ENCODE measurements around the gene PLEKHN1. TPM values are rescaled to one million over a fixed set of nuclear protein-coding genes. Genes with fewer than 3 reads are reported as not detected.
A peak's percentile ranks its signal among the peaks of the same experiment; 100 is the strongest.

The PLEKHN1 gene, protein sequence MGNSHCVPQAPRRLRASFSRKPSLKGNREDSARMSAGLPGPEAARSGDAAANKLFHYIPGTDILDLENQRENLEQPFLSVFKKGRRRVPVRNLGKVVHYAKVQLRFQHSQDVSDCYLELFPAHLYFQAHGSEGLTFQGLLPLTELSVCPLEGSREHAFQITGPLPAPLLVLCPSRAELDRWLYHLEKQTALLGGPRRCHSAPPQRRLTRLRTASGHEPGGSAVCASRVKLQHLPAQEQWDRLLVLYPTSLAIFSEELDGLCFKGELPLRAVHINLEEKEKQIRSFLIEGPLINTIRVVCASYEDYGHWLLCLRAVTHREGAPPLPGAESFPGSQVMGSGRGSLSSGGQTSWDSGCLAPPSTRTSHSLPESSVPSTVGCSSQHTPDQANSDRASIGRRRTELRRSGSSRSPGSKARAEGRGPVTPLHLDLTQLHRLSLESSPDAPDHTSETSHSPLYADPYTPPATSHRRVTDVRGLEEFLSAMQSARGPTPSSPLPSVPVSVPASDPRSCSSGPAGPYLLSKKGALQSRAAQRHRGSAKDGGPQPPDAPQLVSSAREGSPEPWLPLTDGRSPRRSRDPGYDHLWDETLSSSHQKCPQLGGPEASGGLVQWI
- total RNA-seq, result 15.2 TPM

DNA sequence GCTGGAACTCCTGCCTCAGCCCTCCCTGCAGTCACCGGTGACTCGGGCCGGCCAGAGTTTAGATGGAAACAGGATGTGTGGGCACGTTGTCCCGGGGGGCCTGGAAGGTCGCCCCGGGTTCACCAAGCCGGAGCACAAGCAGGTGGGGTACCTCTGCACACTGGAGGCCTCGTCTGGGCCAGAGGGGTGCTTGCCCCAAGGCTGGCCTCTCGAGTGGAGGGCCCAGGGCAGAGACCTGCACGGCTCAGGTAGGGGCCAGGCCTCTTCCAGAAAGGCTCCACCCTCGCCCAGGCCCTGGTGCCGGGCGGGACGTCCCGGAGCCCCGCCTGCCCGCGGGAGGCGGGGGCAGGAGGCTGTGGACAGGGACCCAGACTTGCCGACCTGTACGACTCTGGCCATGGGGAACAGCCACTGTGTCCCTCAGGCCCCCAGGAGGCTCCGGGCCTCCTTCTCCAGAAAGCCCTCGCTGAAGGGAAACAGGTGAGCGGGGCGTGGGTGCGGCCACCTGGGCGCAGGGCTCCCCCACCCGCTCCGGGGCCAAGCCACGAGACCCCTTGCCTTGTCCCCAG is at the start of gene PLEKHN1:
Gene PLEKHN1, plus strand, starts transcription at position 348 of the 569 bp plus-strand sequence. Its CDS starts 50 bp downstream, at position 398.
- TF ChIP-seq CTCF (IDR thresholded peaks at IDR 0.05), result no peak
- no peak for TF ChIP-seq POLR2AphosphoS5 (IDR thresholded peaks at IDR 0.05; ENCODE audit: insufficient read depth in 1 of 2, low read depth in 1 of 2)
- no peak for TF ChIP-seq POLR2A (IDR thresholded peaks at IDR 0.05)
- Histone ChIP-seq H3K4me1 (peaks cover 34% of the 10 kb centered on the region), H3K4me3 (peak within 1 kb of the TSS; percentile 63 to 75), H3K27ac (peak within 1 kb of the TSS; percentile 97), H3K9me3 (no peaks in the 10 kb centered on the region), H3K27me3 (no peaks in the 10 kb centered on the region), H3K36me3 (peaks cover 0 to 5% of the 10 kb centered on the region in 2 donors)
- no peak for DNase-seq (ENCODE audit: extremely low spot score in 2 of 2)
- intact Hi-C loops (cut with DNase I), result no loop called here

GRCh38 chr1:917076-917459 is 49.2 kb upstream of the PLEKHN1 start:
- Histone ChIP-seq H3K27me3 (no peaks in the 10 kb centered on the region), H3K4me1 (peaks cover 30% of the 10 kb centered on the region), H3K27ac (no peak overlapping the region), H3K36me3 (no peaks in the 10 kb centered on the region), H3K9me3 (no peaks in the 10 kb centered on the region), H3K4me3 (no peak overlapping the region)
- no peak for TF ChIP-seq POLR2A (IDR thresholded peaks at IDR 0.05)
- no peak for TF ChIP-seq CTCF (IDR thresholded peaks at IDR 0.05)
- no peak for TF ChIP-seq POLR2AphosphoS5 (IDR thresholded peaks at IDR 0.05; ENCODE audit: insufficient read depth in 1 of 2, low read depth in 1 of 2)
- no peak for DNase-seq (ENCODE audit: extremely low spot score in 2 of 2)
- intact Hi-C loops (cut with DNase I), result no loop called here

DNA sequence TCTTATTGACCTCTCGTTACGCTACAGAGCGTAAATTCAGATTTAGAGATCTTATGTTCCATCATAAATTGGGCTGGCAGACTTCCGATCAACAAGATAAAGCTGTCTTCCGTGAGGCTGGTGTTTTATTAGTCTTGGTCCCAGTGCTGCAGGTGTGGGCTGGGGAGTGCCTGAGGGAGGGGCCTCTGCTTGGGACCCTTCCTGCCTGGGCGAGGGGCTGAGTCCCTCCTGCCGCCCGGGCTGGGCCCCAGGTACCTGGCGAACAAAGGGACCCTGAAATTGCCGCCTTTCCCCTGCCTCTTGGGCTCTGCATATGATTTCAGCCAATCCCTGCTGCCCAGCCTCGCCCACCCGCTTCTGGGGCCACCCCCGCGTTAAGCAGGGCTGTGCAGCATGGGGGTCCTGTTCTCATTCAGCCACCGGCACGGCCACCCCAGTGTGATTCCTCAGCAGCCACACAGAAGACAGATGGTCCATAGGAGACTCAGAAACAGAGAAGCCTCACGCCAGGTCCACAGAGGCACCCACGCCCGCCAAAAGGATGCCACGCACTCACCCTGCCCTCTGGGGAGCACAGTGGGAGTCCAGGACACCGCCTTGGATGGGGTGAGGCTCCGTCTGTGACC is 48.7 kb upstream of the PLEKHN1 start:
- intact Hi-C loops (cut with DNase I), result no loop called here
- Histone ChIP-seq H3K36me3 (no peaks in the 10 kb centered on the region), H3K4me1 (peaks cover 30% of the 10 kb centered on the region), H3K4me3 (no peak overlapping the region), H3K9me3 (no peaks in the 10 kb centered on the region), H3K27me3 (no peaks in the 10 kb centered on the region), H3K27ac (no peak overlapping the region)
- DNase-seq (ENCODE audit: extremely low spot score in 2 of 2), result no peak
- no peak for TF ChIP-seq CTCF (IDR thresholded peaks at IDR 0.05)
- no peak for TF ChIP-seq POLR2A (IDR thresholded peaks at IDR 0.05)
- no peak for TF ChIP-seq POLR2AphosphoS5 (IDR thresholded peaks at IDR 0.05; ENCODE audit: insufficient read depth in 1 of 2, low read depth in 1 of 2)

DNA sequence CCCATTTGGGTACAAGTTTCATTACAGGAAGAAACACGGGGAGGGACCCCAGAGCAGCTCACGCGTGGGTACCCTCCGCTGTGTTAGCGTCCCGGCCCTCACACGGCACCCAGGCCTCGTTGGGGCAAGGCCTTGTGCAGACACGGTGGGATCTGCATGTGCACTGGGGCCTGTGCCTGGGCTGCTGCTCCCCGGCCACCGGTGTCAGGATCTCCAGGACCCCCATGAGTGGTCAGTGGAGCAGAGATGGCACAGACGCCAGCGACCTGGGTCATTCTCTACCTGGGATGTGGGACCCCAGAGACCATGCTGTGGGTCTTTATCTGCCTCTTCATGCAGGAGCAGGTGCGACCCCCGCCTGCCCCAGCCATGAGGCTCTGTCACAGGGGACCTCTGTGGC is 47.9 kb upstream of the PLEKHN1 start:
- H3K27me3 ChIP-seq, result no peaks in the 10 kb centered on the region
- H3K36me3 ChIP-seq, result no peaks in the 10 kb centered on the region
- H3K4me1 ChIP-seq, result peaks cover 38% of the 10 kb centered on the region
- DNase-seq (ENCODE audit: extremely low spot score in 2 of 2), result no peak
- no peak overlapping the region for H3K27ac ChIP-seq
- TF ChIP-seq CTCF (IDR thresholded peaks at IDR 0.05) (no peak), POLR2AphosphoS5 (IDR thresholded peaks at IDR 0.05; ENCODE audit: insufficient read depth in 1 of 2, low read depth in 1 of 2) (no peak), POLR2A (IDR thresholded peaks at IDR 0.05) (no peak)
- H3K9me3 ChIP-seq, result no peaks in the 10 kb centered on the region
- no peak overlapping the region for H3K4me3 ChIP-seq
- intact Hi-C loops (cut with DNase I), result no loop called here

All from vagina (tissue), 2 donors.